Cardiac fibroblast (primary cell): ENCODE data around the gene OR8B8.

ENCODE experiments used
- DNase-seq, 2 donors: peaks; one replicate each; pipeline versions ENCODE4 v3.0.0 to v3.0.0-alpha.2; 2010; ENCODE audit warnings: low read depth in 2 of 2
- H3K4me3 ChIP-seq, 2 donors: replicated peaks in 1 of 2; 1 replicate in 1 of 2; 2 replicates in 1 of 2; pipeline ENCODE4 v1.5.1; 2011; ENCODE audit warnings: low read depth in 2 of 2, low read length in 2 of 2, mild to moderate bottlenecking in 2 of 2, moderate library complexity in 1 of 2
- CTCF ChIP-seq: IDR thresholded peaks from one replicate; pipeline ENCODE4 v1.5.1; 2011; ENCODE audit warnings: low read depth, mild to moderate bottlenecking, low read length, inconsistent platforms

The OR8B8 gene

DNA sequence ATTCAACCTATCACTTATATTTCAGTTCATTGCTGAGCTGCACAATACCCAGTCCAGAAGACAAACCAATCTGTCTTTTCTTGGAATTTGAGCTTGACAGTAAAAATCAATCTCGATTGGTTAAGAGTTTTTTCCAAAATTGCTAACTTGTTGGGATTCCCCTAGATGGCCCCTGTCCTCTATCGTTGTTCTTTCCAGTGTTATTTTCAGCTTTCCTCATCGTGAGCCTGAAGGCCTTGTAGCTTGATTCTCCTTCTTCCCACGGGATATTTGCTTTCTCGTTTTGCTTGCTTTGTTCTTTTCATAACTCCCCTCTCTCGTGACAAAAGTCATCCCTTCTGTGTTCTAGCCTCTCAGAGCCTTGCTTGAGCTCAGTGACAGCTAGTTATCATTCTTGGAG lies 3.1 kb downstream of the OR8B8 start:
- DNase-seq: peak; percentile 19 to 37
- H3K4me3 ChIP-seq: no peak overlapping the region
- TF ChIP-seq CTCF: peak; percentile 2

DNA sequence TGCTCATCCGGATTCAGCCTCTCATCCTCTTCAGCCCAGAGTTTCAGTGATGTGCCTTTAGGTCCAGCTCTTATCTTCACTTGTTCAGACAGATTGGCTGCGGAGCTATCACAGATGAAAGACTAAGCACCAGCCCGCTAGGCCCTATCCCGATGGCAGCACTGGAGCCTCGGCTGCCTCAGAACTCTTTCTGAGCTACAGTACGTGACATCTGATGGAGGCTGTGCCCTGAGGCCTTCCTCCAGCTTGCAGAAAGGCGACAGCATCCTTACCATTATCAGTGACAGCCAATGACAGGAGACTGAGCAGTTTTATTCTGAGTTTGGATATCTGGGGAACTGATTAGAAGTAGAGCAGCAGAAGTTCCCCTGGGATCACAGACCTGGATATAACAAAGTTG lies 4.0 kb downstream of the OR8B8 start:
- DNase-seq: no peak
- H3K4me3 ChIP-seq: no peak overlapping the region
- TF ChIP-seq CTCF: no peak

DNA sequence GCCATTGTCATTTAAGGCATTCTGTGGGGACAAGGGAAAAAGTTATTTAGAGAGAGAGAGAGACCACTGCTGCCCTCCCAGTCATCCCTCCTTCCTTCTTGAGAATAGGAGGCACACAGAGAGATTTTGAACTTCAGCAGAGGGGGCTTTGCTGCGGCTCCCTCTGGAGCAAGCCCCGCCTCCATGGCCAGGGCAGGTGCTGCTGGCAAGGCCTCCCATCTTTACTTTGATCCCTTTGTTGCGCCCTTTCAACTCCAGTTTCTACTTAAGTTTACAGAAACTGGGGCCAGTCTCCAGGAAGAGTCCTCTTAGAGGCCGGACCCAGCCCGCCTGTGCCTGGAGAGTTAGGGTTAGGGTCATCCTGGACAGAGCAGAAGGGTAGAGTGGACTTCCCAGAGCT lies 4.4 kb downstream of the OR8B8 start:
- no peak for TF ChIP-seq CTCF
- DNase-seq: no peak

GRCh38 chr11:124440608-124441007 lies 4.9 kb downstream of the OR8B8 start:
- no peak for TF ChIP-seq CTCF
- DNase-seq: no peak
- H3K4me3 ChIP-seq: no peak overlapping the region

More for the DNA sequence above, 4.4 kb downstream of the OR8B8 start:
- no peak overlapping the region for H3K4me3 ChIP-seq

DNA sequence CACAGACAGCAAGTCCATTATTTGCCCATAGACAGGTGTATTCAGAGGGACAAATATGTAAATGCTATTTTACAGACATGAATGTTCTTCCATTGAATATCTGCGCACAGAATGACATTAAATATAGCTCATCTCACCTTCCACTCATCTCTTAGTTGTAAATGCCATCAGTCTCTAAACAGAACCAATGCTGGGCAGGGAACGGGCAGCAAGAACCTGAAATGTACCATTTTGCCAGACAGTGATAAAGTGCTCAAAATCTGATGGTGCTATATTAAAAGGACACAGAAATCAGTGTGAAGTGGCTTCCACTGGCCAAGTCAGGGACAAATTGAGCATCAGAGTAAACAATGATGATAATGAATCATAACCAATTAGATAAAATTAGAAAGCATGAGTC lies 10.8 kb downstream of the OR8B8 start:
- TF ChIP-seq CTCF: no peak

GRCh38 chr11:124429599-124429998 lies 15.9 kb downstream of the OR8B8 start:
- DNase-seq: no peak
- no peak for TF ChIP-seq CTCF
- no peak overlapping the region for H3K4me3 ChIP-seq

More for the DNA sequence above, 10.8 kb downstream of the OR8B8 start:
- no peak for DNase-seq
- H3K4me3 ChIP-seq: no peak overlapping the region

DNA sequence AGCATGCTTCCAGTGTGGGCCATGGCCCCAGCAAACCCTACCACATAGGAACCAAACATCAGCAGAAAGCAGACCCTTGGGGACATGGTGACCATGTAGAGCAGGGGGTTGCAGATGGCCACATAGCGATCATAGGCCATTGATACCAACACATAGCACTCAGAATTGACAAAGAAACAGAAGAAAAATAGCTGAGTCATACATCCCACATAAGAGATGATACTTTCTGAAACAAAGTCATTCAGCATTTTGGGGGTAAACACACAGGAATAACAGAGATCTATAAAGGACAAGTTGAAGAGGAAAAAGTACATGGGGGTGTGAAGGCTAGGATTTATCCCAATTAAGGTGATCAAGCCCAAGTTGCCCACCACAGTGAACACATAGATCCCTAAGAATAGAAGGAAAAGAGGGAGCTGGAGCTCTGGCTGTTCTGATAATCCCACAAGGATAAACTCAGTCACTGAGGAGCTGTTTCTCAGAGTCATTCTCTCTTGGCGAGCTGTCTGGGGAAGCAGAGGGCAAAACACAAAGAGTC lies 21.0 kb downstream of the OR8B8 start, which contains the start of gene OR8B4:
Gene OR8B4, minus strand, starts transcription at position 488 of the 538 bp plus-strand sequence. Its CDS starts 0 bp downstream, at position 488.
- TF ChIP-seq CTCF: no peak
- H3K4me3 ChIP-seq: no peak within 1 kb of the TSS
- no peak for DNase-seq
